HUDEP-2 (cell line): ENCODE results near the gene LMF1.
"Not testable (repeated sequence)": the region's sequence is repeated elsewhere in the genome, so short reads cannot be mapped to it uniquely, and the experiment has no call there.

Source experiments
- DNase-seq, 76 experiments: peaks; one replicate each; lab custom pipeline; 2025; ENCODE audit not compliant: unreplicated experiment in 76 of 76; lab: John Stamatoyannopoulos, UW

LMF1 gene

DNA sequence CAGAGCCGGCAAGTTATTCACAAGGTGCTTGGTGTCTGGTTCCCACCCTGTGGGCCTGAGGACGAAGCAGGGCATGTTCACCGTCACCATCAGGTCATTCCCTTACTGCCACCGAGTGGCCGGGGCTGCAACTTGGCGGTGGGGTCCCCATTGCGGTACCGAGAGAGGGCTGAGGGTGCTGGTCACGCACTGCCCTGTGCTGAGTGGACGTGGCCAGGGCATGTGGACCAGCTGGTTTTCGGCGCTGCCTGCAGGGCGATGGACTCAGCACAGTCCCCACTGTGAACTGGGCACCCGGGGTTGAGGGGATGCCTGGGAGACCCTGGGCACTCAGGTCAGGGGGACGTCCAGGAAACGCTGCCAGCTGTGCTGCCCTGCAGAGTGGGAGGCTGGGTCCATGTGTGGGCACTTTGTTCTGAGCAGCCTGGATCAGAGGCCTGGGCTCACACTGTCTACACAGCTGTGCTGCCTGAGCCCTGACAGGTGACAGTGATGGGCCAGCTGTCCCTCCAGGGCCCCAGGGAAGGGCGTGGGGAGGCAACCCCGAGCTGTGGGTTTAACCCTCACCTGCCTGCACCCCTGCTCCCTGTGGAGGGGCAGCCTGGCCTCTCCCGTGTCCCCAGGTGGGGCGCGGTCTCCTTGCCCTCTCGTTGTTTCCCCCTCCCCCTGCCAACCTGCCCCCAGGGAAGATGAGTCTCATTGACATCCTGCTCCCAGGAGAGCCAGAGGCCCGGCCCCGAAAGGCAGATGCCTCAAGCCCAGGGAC lies 131.0 kb downstream of the LMF1 start:
- DNase-seq = no peak

DNA sequence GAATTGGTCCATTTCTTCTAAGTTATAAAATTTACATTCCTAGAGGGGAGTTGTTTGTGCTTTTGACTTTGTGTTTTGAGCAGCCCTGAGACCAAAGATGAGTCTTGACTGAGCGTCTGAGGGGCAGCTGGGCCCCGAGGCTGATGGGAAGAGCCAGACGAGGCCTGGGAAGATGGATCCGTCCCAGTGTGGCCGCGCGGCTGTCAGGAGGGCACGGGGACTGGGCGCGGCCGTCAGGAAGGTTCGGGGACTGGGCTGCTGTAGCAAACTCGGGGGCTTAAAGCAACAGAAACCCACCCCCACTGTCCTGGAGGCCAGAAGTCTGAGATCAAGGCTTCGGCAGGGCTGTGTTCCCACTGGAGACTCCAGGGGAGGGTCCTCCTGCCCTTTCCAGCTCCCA lies 132.0 kb downstream of the LMF1 start:
- DNase-seq = no peak

GRCh38 chr16:836822-837221 lies 134.0 kb downstream of the LMF1 start:
- DNase-seq = not testable (repeated sequence)

- no peak for DNase-seq
These were observed 134.6 kb downstream of the LMF1 start for GRCh38 chr16:836221-836620.

DNA sequence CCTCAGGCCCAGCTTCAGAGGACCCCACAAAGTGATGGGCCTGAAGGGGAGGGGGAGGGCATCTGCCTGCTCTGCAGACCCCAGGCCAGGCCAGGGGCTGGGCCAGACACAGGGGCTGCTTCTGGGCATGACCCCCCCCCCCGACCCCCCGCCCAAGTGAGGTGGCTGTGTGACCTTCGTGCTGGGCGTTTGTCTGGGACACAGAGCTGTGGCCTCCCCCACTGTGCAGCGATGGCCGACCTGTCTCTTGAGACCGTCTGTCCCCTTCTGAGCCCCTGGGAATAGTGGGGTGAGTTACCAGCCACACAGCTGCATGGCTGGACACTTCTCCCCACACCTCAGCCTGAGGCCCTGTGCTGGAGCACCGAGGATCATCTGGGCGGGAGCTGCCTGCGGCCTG lies 135.4 kb downstream of the LMF1 start:
- DNase-seq = no peak

DNA sequence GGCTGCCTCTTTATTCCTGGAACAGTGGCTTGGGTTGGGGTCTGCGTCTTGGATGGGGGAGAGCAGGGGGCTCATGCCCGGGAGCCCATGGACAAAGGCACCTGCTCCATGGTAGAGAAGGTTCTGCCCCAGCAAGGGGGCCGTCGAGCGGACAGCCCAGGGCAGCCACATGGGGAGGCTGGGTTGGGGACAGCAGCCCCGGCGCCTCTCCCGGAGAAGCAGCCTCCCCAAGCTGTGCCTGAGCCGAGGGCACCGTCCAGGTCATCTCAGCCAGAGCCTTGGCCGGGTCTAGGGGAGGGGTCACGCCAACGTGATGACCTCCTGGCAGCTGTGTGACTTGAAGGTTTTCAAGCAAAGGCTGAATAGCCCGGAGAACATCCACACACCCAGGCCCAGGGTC lies 137.4 kb downstream of the LMF1 start:
- DNase-seq = no peak

DNA sequence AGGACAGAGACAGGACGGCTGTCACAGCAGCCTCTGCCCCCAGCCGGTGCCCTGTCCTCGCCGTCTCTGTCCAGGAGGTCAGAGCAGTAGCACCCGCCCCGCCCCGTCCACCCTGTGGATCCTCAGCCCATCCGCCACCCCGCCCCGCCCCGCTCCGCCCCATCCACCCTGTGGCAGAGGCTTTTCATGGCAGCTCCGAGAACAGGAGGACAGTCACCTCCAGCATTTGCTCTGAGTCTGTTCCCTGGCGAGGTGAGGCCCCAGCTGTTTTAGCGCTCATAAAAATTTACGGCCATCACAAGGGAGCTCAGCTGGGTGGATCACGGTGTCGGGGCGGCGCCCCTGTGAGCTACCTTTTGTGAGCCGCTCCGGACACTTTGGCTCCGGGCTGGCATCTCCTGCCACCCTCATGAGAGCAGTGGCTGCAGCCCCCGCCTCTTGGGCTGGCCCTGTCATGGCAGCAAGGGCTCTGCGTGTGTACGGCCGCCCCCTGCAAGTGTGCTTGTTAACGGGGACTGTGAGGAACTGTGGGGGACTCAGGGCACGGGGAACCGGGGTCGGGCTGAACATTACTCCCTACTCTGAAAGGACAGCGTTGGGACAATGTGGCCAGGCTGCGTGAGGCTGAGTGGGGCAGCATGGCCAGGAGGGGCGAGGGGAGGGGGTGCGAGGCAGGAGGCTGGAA lies 138.0 kb downstream of the LMF1 start:
- no peak for DNase-seq

- DNase-seq = no peak
These were observed 139.0 kb downstream of the LMF1 start for GRCh38 chr16:831571-832413.

DNA sequence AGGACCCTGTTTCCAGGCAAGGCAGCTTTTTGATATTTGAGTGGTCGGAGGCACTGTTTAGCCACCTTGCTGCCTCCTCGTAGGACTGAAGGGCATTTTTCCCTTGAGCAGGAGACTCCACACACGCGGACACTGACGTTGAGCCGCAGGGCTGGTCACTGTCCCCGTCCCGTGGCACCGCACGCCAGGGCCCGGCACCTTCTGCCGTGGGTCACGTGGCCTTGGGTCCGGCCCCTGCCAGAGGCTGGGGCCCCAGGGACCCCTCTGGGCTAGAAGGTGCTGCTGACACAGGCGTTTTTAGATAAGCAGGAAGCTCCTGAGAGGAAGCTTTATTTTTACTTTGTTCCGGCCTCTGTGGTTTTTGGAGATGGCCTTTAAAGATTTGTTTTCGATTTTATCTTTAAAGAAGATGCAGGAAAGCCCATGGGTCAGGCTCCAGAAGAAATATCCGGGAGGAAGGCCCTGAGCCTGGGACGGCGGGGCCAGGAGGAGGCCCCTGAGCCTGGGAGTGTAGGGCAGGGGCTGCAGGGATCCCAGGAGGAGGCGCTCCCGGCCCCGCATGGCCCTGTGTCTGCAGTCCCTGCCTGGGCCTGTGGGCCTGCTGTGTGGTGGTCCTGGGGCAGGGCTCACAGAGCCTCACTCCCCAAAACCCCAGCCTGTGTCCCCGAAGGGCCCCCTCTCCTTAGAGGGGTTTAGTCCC lies 139.8 kb downstream of the LMF1 start:
- no peak for DNase-seq

- DNase-seq = no peak
These were observed 140.5 kb downstream of the LMF1 start for GRCh38 chr16:830107-830870.

GRCh38 chr16:828891-829290 lies 141.9 kb downstream of the LMF1 start:
- no peak for DNase-seq

DNA sequence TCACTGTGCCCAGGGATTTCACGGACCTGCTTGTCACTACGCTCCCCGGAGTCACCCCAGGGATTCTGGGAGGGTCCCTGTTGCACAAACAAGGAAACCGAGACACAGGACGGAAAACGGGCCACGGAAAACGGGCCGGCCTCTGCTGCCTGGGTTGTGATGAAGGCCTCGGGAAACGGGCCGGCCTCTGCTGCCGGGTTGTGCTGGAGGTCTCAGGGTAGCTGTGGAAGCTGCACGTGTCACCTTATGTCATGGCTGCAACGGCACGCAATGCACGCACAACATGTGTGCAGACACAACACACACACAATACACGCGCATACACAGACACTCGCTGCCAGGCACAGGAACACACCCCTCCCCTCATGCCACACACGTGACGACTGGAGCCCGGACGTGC lies 143.3 kb downstream of the LMF1 start:
- no peak for DNase-seq

DNA sequence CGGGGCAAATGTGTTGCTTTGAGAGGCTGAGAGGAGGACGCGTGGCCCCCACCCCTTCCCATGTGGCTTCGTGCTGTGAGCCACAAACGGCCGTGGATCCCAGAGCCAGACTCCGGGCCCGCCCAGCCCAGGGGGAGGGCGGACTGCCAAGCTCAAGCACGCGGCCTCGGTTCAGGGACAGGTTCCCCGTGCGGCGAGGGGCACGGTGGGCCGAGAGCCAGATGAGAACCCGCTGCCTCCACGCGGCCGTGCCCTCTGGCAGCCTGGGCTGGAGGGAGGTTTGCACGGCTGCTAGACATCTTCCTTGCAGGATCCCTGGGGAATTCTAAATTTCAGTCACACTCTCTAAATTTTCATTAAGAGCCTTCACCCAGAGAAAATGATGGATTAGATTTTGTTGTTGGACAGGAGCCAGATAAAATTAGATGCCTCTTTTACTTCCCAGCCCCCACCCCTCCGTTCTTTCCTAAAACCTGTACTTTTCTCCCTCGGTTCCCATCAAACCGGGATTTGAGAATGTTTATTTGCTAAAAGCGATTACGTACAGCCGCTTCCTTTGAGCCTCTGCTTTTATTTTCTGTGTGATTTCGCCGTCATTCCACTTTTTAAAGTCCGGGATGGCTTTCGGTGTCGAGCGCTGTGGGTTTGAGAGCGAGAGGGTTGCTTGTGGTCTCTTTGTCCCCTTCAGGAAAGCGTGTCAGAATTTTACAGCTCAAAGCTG lies 145.3 kb downstream of the LMF1 start:
- no peak for DNase-seq

DNA sequence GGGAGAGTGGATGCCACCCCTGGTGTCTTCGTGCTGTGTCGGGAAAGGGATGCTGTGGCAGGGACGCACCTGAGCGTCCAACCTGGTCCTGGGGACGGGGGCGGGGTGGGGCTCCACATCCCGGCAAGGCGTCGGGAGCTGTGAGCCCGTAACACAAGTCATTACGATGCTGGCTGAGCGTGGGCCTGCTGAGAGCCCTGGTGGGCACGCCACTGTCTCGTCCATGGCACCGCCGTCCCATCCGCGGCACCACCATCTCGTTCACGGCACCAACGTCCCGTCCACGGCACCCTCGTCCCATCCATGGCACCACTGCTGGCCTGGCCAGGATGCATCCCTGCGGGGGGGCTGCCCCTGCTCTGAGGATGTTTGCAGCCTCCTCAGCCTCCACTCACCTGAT lies 146.2 kb downstream of the LMF1 start:
- no peak for DNase-seq

- no peak for DNase-seq
These were observed 146.6 kb downstream of the LMF1 start for GRCh38 chr16:824194-824593.

- DNase-seq = no peak
These were observed 147.9 kb downstream of the LMF1 start for GRCh38 chr16:822909-823297.

DNA sequence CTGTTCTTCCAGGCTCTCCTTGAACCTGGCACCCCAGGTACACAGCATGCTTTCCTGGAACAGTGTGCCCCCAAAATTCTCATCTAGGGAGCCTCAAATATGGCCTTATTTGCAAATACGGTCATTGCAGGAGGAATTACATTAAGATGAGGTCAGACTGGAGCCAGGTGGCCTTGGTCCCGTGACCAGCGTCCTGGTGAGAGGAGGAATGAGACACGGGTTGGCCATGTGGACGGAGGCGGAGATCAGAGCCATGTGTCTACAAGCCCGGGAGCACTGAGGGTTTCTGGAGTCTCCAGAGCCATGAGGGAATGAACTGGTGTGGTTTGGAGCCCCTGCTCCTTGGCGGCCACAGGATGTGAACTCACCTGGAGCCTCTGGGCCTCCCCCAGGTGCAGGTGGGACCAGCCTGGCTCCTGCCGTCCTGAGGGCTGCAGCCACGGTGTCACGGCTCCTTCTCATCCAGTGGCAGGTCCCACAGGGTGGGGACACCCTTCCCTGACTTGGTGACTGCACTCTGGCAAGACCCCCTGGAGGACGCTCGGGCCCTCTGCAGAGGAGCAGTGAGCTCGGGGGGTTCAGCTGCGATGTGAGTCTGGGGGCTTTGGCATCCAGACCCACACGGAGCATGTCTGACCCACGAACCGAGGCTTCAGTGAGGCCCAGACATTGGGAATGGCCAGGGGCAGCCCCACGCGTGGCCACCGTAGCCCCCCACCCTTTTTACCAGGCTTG lies 148.4 kb downstream of the LMF1 start:
- DNase-seq = no peak

GRCh38 chr16:821751-822150 lies 149.0 kb downstream of the LMF1 start:
- DNase-seq = no peak

- no peak for DNase-seq
These were observed 150.0 kb downstream of the LMF1 start for GRCh38 chr16:820748-821147.
